ENCODE measurements around the gene CAMSAP3. TPM values are rescaled to one million over a fixed set of nuclear protein-coding genes. Genes with fewer than 3 reads are reported as not detected.

Gene CAMSAP3
- polyA plus RNA-seq, 1 of the 3 experiments (the other 2 are of a cell fraction), result 0.08 TPM

DNA sequence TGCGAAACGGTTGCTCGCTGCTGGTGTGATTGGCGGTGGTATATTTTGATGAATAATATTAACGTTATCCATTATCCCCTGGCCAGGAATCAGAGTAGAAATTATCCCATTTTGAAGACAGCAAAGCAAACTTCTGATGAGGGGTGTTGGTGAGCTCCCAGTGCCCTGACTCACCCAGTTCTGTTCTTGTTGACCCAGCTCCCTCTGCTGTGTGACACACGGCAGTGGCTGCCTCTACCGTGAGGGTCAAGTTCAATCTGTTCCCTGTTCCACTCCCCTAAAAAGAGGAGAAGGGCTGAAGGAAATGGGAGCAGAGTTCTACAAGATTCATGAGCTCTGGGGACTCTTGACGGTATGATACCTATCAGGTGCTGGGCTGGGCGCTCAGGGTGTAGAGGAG is 2.0 kb downstream of the CAMSAP3 start:
- Histone ChIP-seq H3K36me3 (replicated peaks in 1 of 2; ENCODE audit: control insufficient read depth in 1 of 2, insufficient read depth in 2 of 2, low read length in 1 of 2) (no peaks in the 10 kb centered on the region), H4K20me1 (ENCODE audit: insufficient read depth) (no peaks in the 10 kb centered on the region), H3F3A (replicated peaks; ENCODE audit: insufficient read depth) (no peaks in the 10 kb centered on the region), H3K27ac (ENCODE audit: low read depth in 2 of 2, low read length in 1 of 2) (no peak overlapping the region), H3K4me3 (ENCODE audit: low read depth in 2 of 2, low read length in 1 of 2) (no peak overlapping the region), H3K9ac (no peak overlapping the region), H3K9me2 (no peaks in the 10 kb centered on the region), H2AFZ (ENCODE audit: low read depth) (no peak overlapping the region), H3K27me3 (ENCODE audit: insufficient read depth) (peaks cover 22% of the 10 kb centered on the region), H3K79me2 (ENCODE audit: insufficient read depth) (no peaks in the 10 kb centered on the region), H3K9me3 (no peaks in the 10 kb centered on the region), H3K4me2 (no peak overlapping the region), H3K4me1 (ENCODE audit: control insufficient read depth in 1 of 2, insufficient read depth in 2 of 2, low read depth in 1 of 2, low read length in 1 of 2) (peaks cover 0 to 8% of the 10 kb centered on the region in 2 experiments; a peak in 1 of 4 replicates)
- POLR2A ChIA-PET, result interaction anchor here (2.4 kb wide), 1 partner anchor 8 kb away, joined by 9 read pairs; no protein-coding TSS in a partner anchor
- CTCF ChIA-PET, result interaction anchor here (1.1 to 2.8 kb wide), 7 partner anchors 10 to 255 kb away, joined by 3 to 12 read pairs (median 3); no protein-coding TSS in a partner anchor
- TF ChIP-seq FOXM1 (IDR thresholded peaks at IDR 0.05; ENCODE audit: low read depth) (no peak), RFX5 (IDR thresholded peaks at IDR 0.05; ENCODE audit: low read length) (no peak), RXRA (IDR thresholded peaks at IDR 0.05; ENCODE audit: borderline replicate concordance, low read depth) (no peak), FOSL2 (IDR thresholded peaks at IDR 0.05; ENCODE audit: borderline replicate concordance, low read depth) (no peak), FOXJ3 (CRISPR knock-in tag; IDR thresholded peaks at IDR 0.05) (no peak), CHD2 (IDR thresholded peaks at IDR 0.05; ENCODE audit: low read length, partially characterized antibody) (no peak), MXI1 (IDR thresholded peaks at IDR 0.05; ENCODE audit: low read depth, low read length) (no peak), MEF2A (IDR thresholded peaks at IDR 0.05; ENCODE audit: borderline replicate concordance, low read depth) (no peak), TCF12 (IDR thresholded peaks at IDR 0.05) (no peak), GABPA (IDR thresholded peaks at IDR 0.05; ENCODE audit: low read depth) (no peak), SMC3 (IDR thresholded peaks at IDR 0.05; ENCODE audit: low read depth, low read length) (no peak), ELF1 (IDR thresholded peaks at IDR 0.05) (no peak), TEAD4 (IDR thresholded peaks at IDR 0.05; ENCODE audit: borderline replicate concordance, insufficient read depth) (no peak)
- TF ChIP-seq, protein P1, sequence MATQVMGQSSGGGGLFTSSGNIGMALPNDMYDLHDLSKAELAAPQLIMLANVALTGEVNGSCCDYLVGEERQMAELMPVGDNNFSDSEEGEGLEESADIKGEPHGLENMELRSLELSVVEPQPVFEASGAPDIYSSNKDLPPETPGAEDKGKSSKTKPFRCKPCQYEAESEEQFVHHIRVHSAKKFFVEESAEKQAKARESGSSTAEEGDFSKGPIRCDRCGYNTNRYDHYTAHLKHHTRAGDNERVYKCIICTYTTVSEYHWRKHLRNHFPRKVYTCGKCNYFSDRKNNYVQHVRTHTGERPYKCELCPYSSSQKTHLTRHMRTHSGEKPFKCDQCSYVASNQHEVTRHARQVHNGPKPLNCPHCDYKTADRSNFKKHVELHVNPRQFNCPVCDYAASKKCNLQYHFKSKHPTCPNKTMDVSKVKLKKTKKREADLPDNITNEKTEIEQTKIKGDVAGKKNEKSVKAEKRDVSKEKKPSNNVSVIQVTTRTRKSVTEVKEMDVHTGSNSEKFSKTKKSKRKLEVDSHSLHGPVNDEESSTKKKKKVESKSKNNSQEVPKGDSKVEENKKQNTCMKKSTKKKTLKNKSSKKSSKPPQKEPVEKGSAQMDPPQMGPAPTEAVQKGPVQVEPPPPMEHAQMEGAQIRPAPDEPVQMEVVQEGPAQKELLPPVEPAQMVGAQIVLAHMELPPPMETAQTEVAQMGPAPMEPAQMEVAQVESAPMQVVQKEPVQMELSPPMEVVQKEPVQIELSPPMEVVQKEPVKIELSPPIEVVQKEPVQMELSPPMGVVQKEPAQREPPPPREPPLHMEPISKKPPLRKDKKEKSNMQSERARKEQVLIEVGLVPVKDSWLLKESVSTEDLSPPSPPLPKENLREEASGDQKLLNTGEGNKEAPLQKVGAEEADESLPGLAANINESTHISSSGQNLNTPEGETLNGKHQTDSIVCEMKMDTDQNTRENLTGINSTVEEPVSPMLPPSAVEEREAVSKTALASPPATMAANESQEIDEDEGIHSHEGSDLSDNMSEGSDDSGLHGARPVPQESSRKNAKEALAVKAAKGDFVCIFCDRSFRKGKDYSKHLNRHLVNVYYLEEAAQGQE (IDR thresholded peaks at IDR 0.05; ENCODE audit: low read depth, low read length), result no peak
- TF ChIP-seq, protein P2, sequence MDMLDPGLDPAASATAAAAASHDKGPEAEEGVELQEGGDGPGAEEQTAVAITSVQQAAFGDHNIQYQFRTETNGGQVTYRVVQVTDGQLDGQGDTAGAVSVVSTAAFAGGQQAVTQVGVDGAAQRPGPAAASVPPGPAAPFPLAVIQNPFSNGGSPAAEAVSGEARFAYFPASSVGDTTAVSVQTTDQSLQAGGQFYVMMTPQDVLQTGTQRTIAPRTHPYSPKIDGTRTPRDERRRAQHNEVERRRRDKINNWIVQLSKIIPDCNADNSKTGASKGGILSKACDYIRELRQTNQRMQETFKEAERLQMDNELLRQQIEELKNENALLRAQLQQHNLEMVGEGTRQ (IDR thresholded peaks at IDR 0.05; ENCODE audit: borderline replicate concordance, low read depth, low read length), result no peak
- no peak for DNase-seq
- WGBS (ENCODE audit: low lambda C conversion rate), result 89% methylated on average over 9 of the region's 9 CpGs

Measured in SK-N-SH (cell line).